Caki2 (cell line): ENCODE data around the gene ASB1. TPM values are rescaled to one million over a fixed set of nuclear protein-coding genes. Genes with fewer than 3 reads are reported as not detected.
A peak's percentile ranks its signal among the peaks of the same experiment; 100 is the strongest.

Source experiments
- DNase-seq: peaks from one replicate; pipeline ENCODE4 v3.0.0-alpha.2; 2015; ENCODE audit warnings: low read depth
- in situ Hi-C: cut with HindIII; loops from 2 replicates; pipeline ENCODE4 v1.10.0; 2016; ENCODE audit warnings: low sequenced_read_pairs, low pct_unique_long_range_greater_than_20kb, mixed read lengths
- total RNA-seq: library from RNA; depleted of rRNA; stranded (reverse); fragments of >200 nt; shearing (Covaris generic); gene quantifications from 2 replicates; pipeline ENCODE4 v1.2.3, GENCODE V29; 2014; ENCODE audit warnings: low replicate concordance; rRNA removed

ASB1 gene
- total RNA-seq: 10.2 and 13.3 TPM in 2 replicates

GRCh38 chr2:238426568-238427434 is at the start of gene ASB1:
Gene ASB1 (plus strand): TSS chr2:238426927. CDS start chr2:238427071, 144 bp downstream.
- DNase-seq: peak; percentile 75
- in situ Hi-C loops: no loop called here

GRCh38 chr2:238378230-238379095 is 48.3 kb upstream of the ASB1 start:
- DNase-seq: no peak
- in situ Hi-C loops: no loop called here

- no peak for DNase-seq
- in situ Hi-C loops: no loop called here
Measured at GRCh38 chr2:238379096-238379810, 47.5 kb upstream of the ASB1 start.

GRCh38 chr2:238380336-238380735 is 46.4 kb upstream of the ASB1 start:
- DNase-seq: no peak
- in situ Hi-C loops: no loop called here

GRCh38 chr2:238380785-238381184 is 45.9 kb upstream of the ASB1 start:
- no peak for DNase-seq
- in situ Hi-C loops: no loop called here

- no peak for DNase-seq
- in situ Hi-C loops: no loop called here
Measured at GRCh38 chr2:238381341-238382115, 45.2 kb upstream of the ASB1 start.

- in situ Hi-C loops: no loop called here
Measured at GRCh38 chr2:238382381-238382781, 44.3 kb upstream of the ASB1 start.

GRCh38 chr2:238383135-238383534 is 43.6 kb upstream of the ASB1 start:
- DNase-seq: no peak
- in situ Hi-C loops: no loop called here

More at GRCh38 chr2:238382381-238382781, 44.3 kb upstream of the ASB1 start:
- DNase-seq: no peak

GRCh38 chr2:238383743-238384380 is 42.9 kb upstream of the ASB1 start:
- in situ Hi-C loops: no loop called here
- no peak for DNase-seq

- no peak for DNase-seq
- in situ Hi-C loops: no loop called here
Measured at GRCh38 chr2:238387332-238387731, 39.4 kb upstream of the ASB1 start.

- no peak for DNase-seq
- in situ Hi-C loops: no loop called here
Measured at GRCh38 chr2:238388794-238389193, 37.9 kb upstream of the ASB1 start.

- in situ Hi-C loops: no loop called here
- DNase-seq: no peak
Measured at GRCh38 chr2:238389988-238390589, 36.6 kb upstream of the ASB1 start.

- no peak for DNase-seq
- in situ Hi-C loops: no loop called here
Measured at GRCh38 chr2:238391042-238391689, 35.6 kb upstream of the ASB1 start.

- DNase-seq: no peak
- in situ Hi-C loops: no loop called here
Measured at GRCh38 chr2:238396663-238397062, 30.1 kb upstream of the ASB1 start.

GRCh38 chr2:238397356-238397755 is 29.4 kb upstream of the ASB1 start:
- DNase-seq: no peak
- in situ Hi-C loops: no loop called here

GRCh38 chr2:238398577-238398976 is 28.1 kb upstream of the ASB1 start:
- no peak for DNase-seq
- in situ Hi-C loops: no loop called here

GRCh38 chr2:238399094-238399493 is 27.6 kb upstream of the ASB1 start:
- DNase-seq: no peak
- in situ Hi-C loops: no loop called here
